ENCODE measurements around the gene EHD3. TPM values are rescaled to one million over a fixed set of nuclear protein-coding genes. Genes with fewer than 3 reads are reported as not detected.

Gene EHD3
- total and polyA plus RNA-seq, 2 of the 4 experiments (the other 2 are of a cell fraction), result 29.1 to 39.8 TPM

DNA sequence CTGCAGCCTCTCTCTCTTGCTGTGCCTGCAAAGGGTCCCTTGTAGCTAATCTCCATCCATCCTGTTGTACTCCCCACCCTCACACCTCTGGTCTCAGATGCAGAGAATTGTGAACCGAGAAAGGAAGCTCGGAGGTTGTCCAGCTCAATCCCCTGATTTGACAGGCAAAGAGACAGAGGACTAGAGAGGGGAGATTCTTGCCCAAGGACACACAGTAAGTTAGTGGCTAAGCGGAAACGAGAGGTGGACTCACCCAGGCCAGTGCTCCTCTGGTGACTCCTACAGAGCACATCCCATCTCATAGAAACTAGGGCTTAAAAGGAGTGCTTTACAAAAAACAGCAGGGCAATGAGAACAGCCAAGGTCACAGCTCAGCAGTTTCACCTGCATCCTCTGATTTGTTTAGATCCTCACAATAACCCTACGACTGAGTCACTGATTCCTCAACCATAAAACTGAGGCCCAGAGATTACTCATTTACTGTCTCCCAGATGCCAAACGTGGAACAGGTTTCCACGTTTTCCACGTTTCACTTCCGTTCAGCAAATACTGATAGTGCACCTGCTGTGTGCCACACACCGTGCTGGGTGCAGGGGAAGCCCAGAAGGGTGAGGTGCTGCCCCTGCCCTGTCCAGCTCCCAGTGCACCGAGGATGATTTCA, 22.1 kb downstream of the EHD3 start:
- Histone ChIP-seq H3K18ac (ENCODE audit: low read depth, low read length) (no peak overlapping the region), H3K9me3 (ENCODE audit: control insufficient read depth, insufficient read depth, low read length) (no peaks in the 10 kb centered on the region), H2AFZ (replicated peaks; ENCODE audit: low read length, poor library complexity) (no peak overlapping the region), H2BK15ac (ENCODE audit: low read depth, low read length) (no peak overlapping the region), H3K27ac (ENCODE audit: insufficient read depth, low read length) (no peak overlapping the region), H4K8ac (ENCODE audit: low read depth in 2 of 2, low read length in 2 of 2) (no peak overlapping the region), H3K4me1 (ENCODE audit: control insufficient read depth, insufficient read depth, low read length) (no peaks in the 10 kb centered on the region), H3K79me1 (ENCODE audit: low read depth in 1 of 2, low read length in 2 of 2) (0 out of 4 replicates have a peak, but pooled peaks cover 0 to 3% of the 10 kb centered on the region in 2 experiments), H4K5ac (ENCODE audit: low read depth, low read length) (no peak overlapping the region), H3K9ac (ENCODE audit: low read depth, low read length) (no peak overlapping the region), H3K9me1 (ENCODE audit: insufficient read depth, low read length) (peaks cover 8% of the 10 kb centered on the region; the same call in 1 of the 2 replicates), H2BK5ac (ENCODE audit: low read depth, low read length, poor library complexity, severe bottlenecking) (no peak overlapping the region), H2AK9ac (replicated peaks; ENCODE audit: low read depth, low read length, poor library complexity) (no peak overlapping the region), H3K14ac (replicated peaks; ENCODE audit: low read depth, low read length) (no peak overlapping the region), H3K56ac (ENCODE audit: extremely low read depth, insufficient read depth, low read length) (no peak overlapping the region), H2BK20ac (ENCODE audit: low read depth, low read length) (no peak overlapping the region), H3K4ac (ENCODE audit: low read depth, low read length) (no peak overlapping the region), H2BK120ac (ENCODE audit: low read depth, low read length) (no peak overlapping the region), H3K4me2 (ENCODE audit: low read depth, low read length) (no peak overlapping the region), H3K23ac (ENCODE audit: low read depth, low read length) (no peak overlapping the region), H4K20me1 (ENCODE audit: insufficient read depth, low read length) (no peaks in the 10 kb centered on the region), H2AK5ac (ENCODE audit: low read depth, low read length) (no peak overlapping the region), H4K91ac (ENCODE audit: insufficient read depth, low read depth, low read length) (no peak overlapping the region), H3K36me3 (ENCODE audit: control insufficient read depth, insufficient read depth, low read length) (peaks cover 36% of the 10 kb centered on the region), H3K4me3 (ENCODE audit: insufficient read depth, low read depth, low read length) (no peak overlapping the region), H3K27me3 (ENCODE audit: control insufficient read depth, insufficient read depth, low read length) (no peaks in the 10 kb centered on the region)
- WGBS, 2 experiments (ENCODE audit: extremely low coverage in 2 of 2, insufficient read length in 1 of 2), result 75% methylated on average over 1 of the region's 11 CpGs; no CpG with 5 or more reads in 1 of the 2 experiments
- POLR2A ChIA-PET (ENCODE audit: unreplicated experiment), result no interaction called here
- no peak for TF ChIP-seq MXI1 (IDR thresholded peaks at IDR 0.05; ENCODE audit: borderline replicate concordance, low read depth, low read length)
- TF ChIP-seq, protein P1, sequence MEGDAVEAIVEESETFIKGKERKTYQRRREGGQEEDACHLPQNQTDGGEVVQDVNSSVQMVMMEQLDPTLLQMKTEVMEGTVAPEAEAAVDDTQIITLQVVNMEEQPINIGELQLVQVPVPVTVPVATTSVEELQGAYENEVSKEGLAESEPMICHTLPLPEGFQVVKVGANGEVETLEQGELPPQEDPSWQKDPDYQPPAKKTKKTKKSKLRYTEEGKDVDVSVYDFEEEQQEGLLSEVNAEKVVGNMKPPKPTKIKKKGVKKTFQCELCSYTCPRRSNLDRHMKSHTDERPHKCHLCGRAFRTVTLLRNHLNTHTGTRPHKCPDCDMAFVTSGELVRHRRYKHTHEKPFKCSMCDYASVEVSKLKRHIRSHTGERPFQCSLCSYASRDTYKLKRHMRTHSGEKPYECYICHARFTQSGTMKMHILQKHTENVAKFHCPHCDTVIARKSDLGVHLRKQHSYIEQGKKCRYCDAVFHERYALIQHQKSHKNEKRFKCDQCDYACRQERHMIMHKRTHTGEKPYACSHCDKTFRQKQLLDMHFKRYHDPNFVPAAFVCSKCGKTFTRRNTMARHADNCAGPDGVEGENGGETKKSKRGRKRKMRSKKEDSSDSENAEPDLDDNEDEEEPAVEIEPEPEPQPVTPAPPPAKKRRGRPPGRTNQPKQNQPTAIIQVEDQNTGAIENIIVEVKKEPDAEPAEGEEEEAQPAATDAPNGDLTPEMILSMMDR (conservative IDR thresholded peaks at IDR 0.05; ENCODE audit: low read depth, low read length), result no peak
- no peak for TF ChIP-seq NFE2L2 (IDR thresholded peaks at IDR 0.05; ENCODE audit: low read depth, low read length)
- no peak for TF ChIP-seq POLR2A (IDR thresholded peaks at IDR 0.05; ENCODE audit: low read depth, low read length)
- TF ChIP-seq RFX5 (IDR thresholded peaks at IDR 0.05; ENCODE audit: low read depth, low read length), result no peak
- no peak for TF ChIP-seq RAD21 (IDR thresholded peaks at IDR 0.05; ENCODE audit: low read length)
- no peak for TF ChIP-seq RCOR1 (IDR thresholded peaks at IDR 0.05; ENCODE audit: insufficient replicate concordance, low read length)
- TF ChIP-seq BHLHE40 (IDR thresholded peaks at IDR 0.05; ENCODE audit: low read depth, low read length), result no peak
- TF ChIP-seq MAFK (IDR thresholded peaks at IDR 0.05; ENCODE audit: low read depth, low read length), result no peak
- no peak for TF ChIP-seq CHD1 (IDR thresholded peaks at IDR 0.05; ENCODE audit: low read depth, low read length)
- intact Hi-C loops (cut with micrococcal nuclease) (no loop called here), in situ Hi-C loops (cut with MboI; ENCODE audit: low sequenced_read_pairs) (no loop called here), dilution Hi-C loops (cut with HindIII; ENCODE audit: low sequenced_read_pairs, unreplicated experiment) (no loop called here)
- DNase-seq, result peak; percentile 35
- ATAC-seq (ENCODE audit: low read depth), result no peak; the same call in 1 of the 2 replicates
- CTCF ChIA-PET, result no interaction called here
- no TSS peak for BruUV-seq (replicated peaks)
